ENCODE results near the gene COA3.

- TF ChIP-seq POLR2A (IDR thresholded peaks at IDR 0.05) (no peak), CTCF (IDR thresholded peaks at IDR 0.05) (no peak), POLR2AphosphoS5 (IDR thresholded peaks at IDR 0.05) (no peak)
Observed at GRCh38 chr17:42780851-42781638, 17.5 kb downstream of the COA3 start.
